Activated naive CD4-positive, alpha-beta T cell treated with anti-CD3 and anti-CD28 coated beads, Interleukin-2, amount 10 ng/mL, durations not matched to agents 7 days and 5 days (primary cell): ENCODE data around the gene GCC1.

Experiments
- CTCF ChIA-PET: fragments of 350-600 bp; sonication (Branson Sonifier 250); formaldehyde crosslinking; loops from one replicate; lab custom pipeline; 2021; ENCODE audit warnings: antibody characterized with exemption; lab: Charles Lee
- DNase-seq: peaks from one replicate; pipeline ENCODE4 v3.0.0-alpha.2; 2020
- H3K27ac Mint-ChIP-seq: one replicate; pipeline ENCODE4 v1.8.0; 2021; ENCODE audit warnings: mild to moderate bottlenecking, moderate library complexity, mixed read lengths
- H3K27me3 Mint-ChIP-seq: one replicate; pipeline ENCODE4 v1.8.0; 2021; ENCODE audit warnings: mild to moderate bottlenecking, mixed read lengths
- H3K36me3 Mint-ChIP-seq: one replicate; pipeline ENCODE4 v1.8.0; 2021; ENCODE audit warnings: mixed read lengths
- H3K4me1 Mint-ChIP-seq: one replicate; pipeline ENCODE4 v1.8.0; 2021; ENCODE audit warnings: mixed read lengths
- H3K4me3 Mint-ChIP-seq: one replicate; pipeline ENCODE4 v1.8.0; 2021; ENCODE audit warnings: mild to moderate bottlenecking, moderate library complexity, mixed read lengths
- H3K9me3 Mint-ChIP-seq: one replicate; pipeline ENCODE4 v1.8.0; 2021; ENCODE audit warnings: mixed read lengths

Gene GCC1, protein sequence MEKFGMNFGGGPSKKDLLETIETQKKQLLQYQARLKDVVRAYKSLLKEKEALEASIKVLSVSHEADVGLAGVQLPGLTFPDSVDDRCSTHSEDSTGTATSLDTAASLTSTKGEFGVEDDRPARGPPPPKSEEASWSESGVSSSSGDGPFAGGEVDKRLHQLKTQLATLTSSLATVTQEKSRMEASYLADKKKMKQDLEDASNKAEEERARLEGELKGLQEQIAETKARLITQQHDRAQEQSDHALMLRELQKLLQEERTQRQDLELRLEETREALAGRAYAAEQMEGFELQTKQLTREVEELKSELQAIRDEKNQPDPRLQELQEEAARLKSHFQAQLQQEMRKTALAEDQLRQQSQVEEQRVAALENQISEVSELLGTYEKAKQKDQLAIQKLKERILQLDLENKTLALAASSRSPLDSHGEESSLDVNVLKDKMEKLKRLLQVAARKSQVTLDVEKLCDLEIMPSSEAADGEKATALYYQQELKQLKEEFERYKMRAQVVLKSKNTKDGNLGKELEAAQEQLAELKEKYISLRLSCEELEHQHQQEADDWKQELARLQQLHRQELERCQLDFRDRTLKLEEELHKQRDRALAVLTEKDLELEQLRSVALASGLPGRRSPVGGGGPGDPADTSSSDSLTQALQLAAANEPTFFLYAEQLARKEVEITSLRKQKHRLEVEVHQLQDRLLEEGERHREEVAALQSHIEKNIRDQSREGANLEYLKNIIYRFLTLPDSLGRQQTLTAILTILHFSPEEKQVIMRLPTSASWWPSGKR

DNA sequence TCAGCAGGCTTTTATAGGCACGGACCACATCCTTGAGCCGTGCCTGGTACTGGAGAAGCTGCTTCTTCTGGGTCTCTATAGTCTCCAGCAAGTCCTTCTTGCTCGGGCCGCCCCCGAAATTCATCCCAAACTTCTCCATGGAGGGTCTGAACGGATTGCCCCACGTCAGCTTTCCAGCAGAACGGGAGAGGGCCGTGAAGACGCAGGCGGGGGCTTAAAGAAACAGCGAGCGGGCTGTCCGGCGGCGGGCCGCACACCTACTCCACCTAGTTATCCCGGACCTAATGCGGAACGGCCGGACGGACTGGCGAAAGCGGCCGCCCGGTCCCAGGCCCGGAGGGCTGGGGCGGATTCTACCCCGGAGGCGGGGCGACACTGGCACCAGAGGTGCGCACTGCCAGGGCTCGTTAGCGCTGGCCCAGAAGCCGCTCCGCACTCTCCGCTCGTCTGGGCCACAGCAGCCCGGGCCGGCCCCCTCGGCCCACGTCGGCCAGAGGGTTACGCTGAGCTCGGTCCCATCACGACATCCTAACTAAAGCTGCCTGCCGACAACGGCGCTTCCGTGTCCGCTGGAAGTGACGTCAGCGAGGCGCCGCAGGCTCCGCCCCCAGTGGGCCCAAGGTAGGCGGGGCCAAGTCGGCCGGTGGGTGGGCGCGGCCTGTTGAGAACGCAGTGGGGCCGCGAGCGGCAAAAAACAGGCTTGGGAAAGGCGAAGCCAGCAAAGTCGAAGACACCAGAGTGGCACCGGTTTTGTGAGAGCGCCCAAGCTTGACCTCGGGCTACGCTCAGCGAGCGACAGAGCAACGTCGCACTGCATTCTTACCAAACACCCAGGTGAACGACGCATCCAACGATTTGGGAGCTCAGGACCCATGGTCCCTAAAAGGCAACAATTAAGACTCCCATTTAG is at the start of gene GCC1:
GCC1 (minus strand) TSS at position 553 of the 910 bp plus-strand sequence; CDS start at position 139, 414 bp downstream.
- Mint-ChIP-seq H3K27me3 (no peaks in the 10 kb centered on the region), H3K9me3 (no peaks in the 10 kb centered on the region), H3K4me3 (peak within 1 kb of the TSS; percentile 92), H3K4me1 (peaks cover 64% of the 10 kb centered on the region), H3K36me3 (peaks cover 13% of the 10 kb centered on the region), H3K27ac (peak within 1 kb of the TSS; percentile 91)
- DNase-seq: peak; percentile 94
- CTCF ChIA-PET: interaction anchor here (1.0 to 1.1 kb wide), 2 partner anchors 331 to 551 kb away, joined by 3 read pairs; no protein-coding TSS in a partner anchor

DNA sequence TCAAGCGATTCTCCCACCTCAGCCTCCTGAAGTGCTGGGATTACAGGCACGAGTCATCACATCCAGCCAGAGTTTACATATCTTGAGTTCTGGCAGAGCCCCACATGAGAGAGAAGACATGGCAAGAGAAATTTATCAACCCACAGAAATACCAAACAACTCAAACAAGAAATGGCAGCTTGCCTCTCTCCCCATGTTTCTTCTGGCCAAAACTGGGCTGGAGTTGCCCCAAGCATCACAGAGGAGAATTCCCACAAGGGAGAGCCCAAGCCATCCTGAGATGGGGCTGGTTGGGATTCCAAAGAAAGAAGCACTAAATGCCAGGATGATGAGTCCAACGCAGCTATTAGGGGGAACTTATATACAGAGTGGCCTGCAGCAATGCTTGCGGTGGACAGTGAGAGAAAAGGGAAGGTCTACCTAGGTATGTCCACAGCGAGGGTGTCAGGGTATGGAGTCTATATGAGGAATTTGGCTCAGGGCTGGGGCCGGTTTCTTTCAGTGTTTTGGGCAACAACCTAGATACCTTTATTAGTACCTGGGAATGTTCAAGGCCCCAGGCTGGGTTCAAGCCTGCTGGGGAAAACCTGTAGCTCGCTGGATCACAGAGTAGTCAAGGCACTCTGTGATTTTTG is 47.0 kb upstream of the GCC1 start:
- H3K9me3 Mint-ChIP-seq: no peaks in the 10 kb centered on the region
- CTCF ChIA-PET: interaction anchor here (0.6 kb wide), 1 partner anchor 164 kb away, joined by 3 read pairs; no protein-coding TSS in a partner anchor
- H3K36me3 Mint-ChIP-seq: no peaks in the 10 kb centered on the region
- no peak for DNase-seq
- no peak overlapping the region for H3K27ac Mint-ChIP-seq
- H3K4me3 Mint-ChIP-seq: no peak overlapping the region
- H3K4me1 Mint-ChIP-seq: no peaks in the 10 kb centered on the region
- H3K27me3 Mint-ChIP-seq: peaks cover 44% of the 10 kb centered on the region

DNA sequence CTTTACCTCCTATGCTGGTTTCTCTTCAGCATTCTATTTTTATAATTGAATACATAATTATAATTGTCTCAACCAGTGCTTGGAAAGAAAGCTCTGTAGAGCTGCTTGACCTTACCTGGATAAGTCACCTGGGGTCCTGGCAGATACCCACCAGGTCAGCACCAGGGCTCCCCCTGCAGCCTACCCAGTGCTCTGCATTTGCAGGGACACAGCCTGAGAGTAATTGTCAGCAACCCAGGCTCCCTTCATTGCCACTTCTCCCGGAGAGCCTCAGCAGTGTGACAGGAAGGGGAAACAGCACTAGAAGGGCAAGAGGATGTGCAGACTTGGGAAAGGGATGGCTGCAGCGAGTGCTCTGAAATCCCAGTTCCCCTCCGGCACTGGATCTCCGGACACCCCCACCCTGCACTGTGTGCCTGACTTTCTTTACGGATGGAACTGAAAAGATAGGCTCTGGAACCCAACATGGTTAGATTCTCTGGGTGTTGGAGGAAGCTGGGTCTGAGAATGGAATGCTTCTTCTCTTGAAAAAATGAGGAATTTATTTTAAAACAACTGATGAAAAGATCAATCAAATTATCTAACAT is 44.0 kb upstream of the GCC1 start:
- H3K27ac Mint-ChIP-seq: no peak overlapping the region
- CTCF ChIA-PET: interaction anchor here (0.6 to 1.4 kb wide), 4 partner anchors 14 to 580 kb away, joined by 3 to 5 read pairs (median 4); no protein-coding TSS in a partner anchor
- DNase-seq: peak; percentile 49
- H3K27me3 Mint-ChIP-seq: peaks cover 42% of the 10 kb centered on the region
- no peak overlapping the region for H3K4me3 Mint-ChIP-seq
- no peaks in the 10 kb centered on the region for H3K9me3 Mint-ChIP-seq
- H3K36me3 Mint-ChIP-seq: no peaks in the 10 kb centered on the region
- no peaks in the 10 kb centered on the region for H3K4me1 Mint-ChIP-seq

DNA sequence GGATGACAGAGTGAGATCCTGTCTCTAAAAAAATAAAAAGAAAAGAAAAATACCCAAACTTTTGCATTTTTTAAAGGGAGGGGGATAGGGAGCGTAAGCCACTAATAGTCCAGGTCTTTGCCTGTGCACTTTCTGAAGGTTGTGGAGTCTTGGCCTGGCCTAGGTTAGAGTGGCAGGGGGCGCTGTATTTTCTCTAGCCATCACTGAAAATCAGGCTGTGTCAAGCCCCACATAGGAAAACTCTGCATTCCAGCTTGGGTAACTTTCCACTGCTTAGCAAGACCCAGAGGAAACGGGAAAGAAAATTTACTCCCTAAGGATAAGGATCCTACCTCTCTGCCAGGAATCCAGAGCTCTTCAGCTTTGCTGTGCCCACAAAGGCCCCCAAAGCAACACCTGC is 43.0 kb upstream of the GCC1 start:
- peaks cover 46% of the 10 kb centered on the region for H3K27me3 Mint-ChIP-seq
- H3K9me3 Mint-ChIP-seq: no peaks in the 10 kb centered on the region
- DNase-seq: no peak
- no peak overlapping the region for H3K4me3 Mint-ChIP-seq
- CTCF ChIA-PET: interaction anchor here (1.0 to 1.4 kb wide), 3 partner anchors 13 to 581 kb away, joined by 3 to 5 read pairs (median 4); no protein-coding TSS in a partner anchor
- H3K36me3 Mint-ChIP-seq: no peaks in the 10 kb centered on the region
- no peak overlapping the region for H3K27ac Mint-ChIP-seq
- H3K4me1 Mint-ChIP-seq: no peaks in the 10 kb centered on the region

DNA sequence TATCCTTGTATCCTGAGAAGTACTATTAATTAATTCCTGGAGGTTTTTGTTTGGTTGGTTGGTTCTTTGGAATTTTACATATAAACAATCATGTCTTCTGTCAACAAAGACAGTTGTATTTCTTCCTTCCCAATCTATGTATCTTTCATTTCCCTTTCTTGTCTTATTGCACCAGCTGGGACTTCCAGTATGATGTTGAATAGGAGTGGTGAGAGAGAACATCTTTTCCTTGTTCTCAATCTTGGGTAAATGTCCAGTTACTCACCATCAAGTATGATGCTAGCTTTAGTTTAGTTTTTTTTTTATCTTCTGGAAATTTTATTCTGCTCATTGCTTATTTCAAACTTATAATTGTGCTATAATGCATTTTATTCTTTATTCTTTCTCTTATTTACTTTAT is 39.9 kb upstream of the GCC1 start:
- DNase-seq: no peak
- Mint-ChIP-seq H3K36me3 (no peaks in the 10 kb centered on the region), H3K27ac (no peak overlapping the region), H3K4me1 (no peaks in the 10 kb centered on the region), H3K27me3 (peaks cover 44% of the 10 kb centered on the region), H3K4me3 (no peak overlapping the region), H3K9me3 (no peaks in the 10 kb centered on the region)
- CTCF ChIA-PET: no interaction called here

DNA sequence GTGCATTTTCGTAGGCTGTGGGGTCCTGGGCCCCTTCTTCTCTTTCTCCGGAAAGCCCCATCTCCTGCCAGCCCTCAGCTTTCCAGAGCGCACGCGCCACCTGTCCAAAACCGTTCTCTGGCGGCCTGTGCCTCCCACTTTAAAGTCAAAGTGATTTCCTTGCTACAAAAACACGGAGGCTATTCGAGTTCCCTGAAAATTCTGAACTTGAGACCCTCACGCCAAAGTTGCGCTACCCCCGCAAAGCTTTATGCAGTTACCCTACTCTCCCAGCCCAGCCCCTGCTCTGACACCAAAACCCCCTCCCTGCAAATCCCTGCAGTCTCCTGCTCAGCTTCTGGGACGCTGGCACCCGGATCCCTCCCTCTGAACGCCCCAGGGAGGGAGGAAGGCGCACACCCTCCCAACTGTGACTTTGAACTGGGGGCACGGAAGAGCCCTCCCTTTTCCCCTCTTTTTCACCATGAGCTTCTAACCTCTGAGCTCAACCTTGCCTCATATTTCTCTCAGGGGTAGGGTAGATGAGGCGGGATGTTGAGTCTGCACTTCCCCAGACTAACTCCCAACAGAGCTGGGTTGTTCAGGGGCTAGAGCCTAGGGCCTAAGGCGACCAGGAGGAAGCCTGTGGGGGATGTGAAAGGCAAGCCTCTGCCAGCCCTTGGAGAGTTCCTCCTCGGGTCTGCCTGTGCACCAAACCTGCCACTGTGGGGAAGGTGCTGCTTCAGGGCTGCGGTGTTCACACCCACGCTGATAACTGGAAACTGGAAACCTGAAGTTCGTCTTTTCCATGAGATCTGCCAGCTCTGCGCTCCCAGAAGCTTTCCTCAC is 35.2 kb upstream of the GCC1 start:
- H3K27me3 Mint-ChIP-seq: peaks cover 70% of the 10 kb centered on the region

DNA sequence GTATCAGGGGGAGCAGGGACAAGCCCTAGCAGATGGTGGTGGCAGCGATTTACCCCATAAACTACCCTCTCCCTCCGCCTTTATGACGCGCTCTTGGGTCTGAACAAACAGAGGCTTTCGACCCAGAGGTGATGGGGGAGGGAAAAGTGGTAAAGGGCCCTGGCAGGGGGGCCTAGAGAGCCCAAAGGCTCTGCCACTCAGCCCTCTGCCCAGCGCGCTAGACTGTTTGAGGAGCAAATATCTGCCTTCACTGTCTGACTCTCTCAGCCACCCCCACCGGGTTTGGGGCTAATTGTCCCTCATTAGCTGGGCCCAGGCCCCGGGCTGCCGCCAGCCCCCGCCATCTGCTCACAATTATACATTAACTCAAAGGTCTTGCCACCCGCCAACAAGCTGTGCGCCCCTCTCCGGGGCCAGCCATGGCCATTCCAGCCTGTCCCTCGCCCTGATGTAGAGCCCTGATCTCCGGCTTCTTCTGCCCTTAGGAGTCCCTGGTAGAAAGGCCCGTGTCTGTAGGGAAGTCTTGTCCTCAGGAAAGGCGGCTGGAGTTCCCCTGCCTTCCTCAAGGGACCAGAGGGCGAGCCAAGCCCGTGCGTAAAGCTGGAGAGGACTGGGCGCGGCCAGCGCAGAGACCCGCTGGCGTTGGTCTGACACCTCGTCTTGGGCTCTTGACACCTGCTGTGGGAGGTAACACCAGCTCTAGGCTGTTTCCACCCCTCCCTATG is 34.4 kb upstream of the GCC1 start:
- Mint-ChIP-seq H3K27me3 (peaks cover 78% of the 10 kb centered on the region), H3K4me3 (no peak overlapping the region), H3K36me3 (no peaks in the 10 kb centered on the region), H3K4me1 (no peaks in the 10 kb centered on the region), H3K9me3 (no peaks in the 10 kb centered on the region), H3K27ac (no peak overlapping the region)
- no peak for DNase-seq
- CTCF ChIA-PET: no interaction called here

More for the DNA sequence above, 35.2 kb upstream of the GCC1 start:
- DNase-seq: no peak
- Mint-ChIP-seq H3K27ac (no peak overlapping the region), H3K36me3 (no peaks in the 10 kb centered on the region), H3K4me3 (no peak overlapping the region), H3K4me1 (no peaks in the 10 kb centered on the region), H3K9me3 (no peaks in the 10 kb centered on the region)
- CTCF ChIA-PET: no interaction called here

DNA sequence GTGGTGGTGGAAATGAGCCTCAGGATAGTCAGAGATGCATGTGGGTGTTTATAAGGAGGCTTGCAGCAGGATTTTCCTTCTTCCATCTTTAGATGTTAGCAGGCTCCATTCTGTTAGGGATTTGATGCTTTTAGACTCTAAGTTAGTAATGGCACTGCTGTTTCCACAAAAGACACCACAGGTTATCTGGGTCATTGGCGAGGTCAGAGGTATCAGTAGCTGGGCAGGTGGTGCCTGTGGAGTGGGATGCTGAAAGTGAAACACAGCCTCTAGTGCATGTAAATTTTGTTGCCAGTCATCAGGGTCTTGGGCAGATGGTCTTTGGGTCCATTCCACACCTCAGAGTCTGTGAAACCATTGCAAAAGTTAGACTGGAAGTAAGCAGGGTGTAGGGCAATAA is 33.4 kb upstream of the GCC1 start:
- no peaks in the 10 kb centered on the region for H3K36me3 Mint-ChIP-seq
- CTCF ChIA-PET: no interaction called here
- no peak overlapping the region for H3K4me3 Mint-ChIP-seq
- H3K27me3 Mint-ChIP-seq: peaks cover 79% of the 10 kb centered on the region
- no peaks in the 10 kb centered on the region for H3K4me1 Mint-ChIP-seq
- no peak for DNase-seq
- no peaks in the 10 kb centered on the region for H3K9me3 Mint-ChIP-seq
- no peak overlapping the region for H3K27ac Mint-ChIP-seq

DNA sequence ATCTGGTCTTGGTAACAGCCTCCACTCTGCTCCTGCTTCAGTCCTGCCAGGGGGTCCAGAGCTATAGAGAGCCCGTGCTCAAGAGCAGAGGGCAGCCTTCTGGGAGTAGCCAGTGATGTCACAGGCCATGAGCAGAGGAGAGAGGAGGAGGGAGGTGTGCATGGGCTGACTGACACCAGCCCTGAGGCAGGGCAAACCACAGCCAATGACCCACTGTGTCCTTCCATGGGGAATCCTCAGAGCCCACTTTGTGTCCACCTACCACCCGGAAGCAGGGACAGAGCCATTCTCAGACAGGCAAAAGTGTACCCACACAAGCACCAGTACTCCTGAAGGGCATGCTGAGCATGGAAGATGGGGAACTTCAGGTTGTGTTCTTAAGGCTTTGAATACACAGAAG is 32.6 kb upstream of the GCC1 start, which contains the start of gene PAX4:
PAX4 (minus strand) TSS at position 101 of the 400 bp plus-strand sequence. CDS start 2,214 bp downstream, outside the sequence.
- CTCF ChIA-PET: no interaction called here
- no peak for DNase-seq
- H3K4me1 Mint-ChIP-seq: no peaks in the 10 kb centered on the region
- peaks cover 85% of the 10 kb centered on the region for H3K27me3 Mint-ChIP-seq
- H3K27ac Mint-ChIP-seq: no peak within 1 kb of the TSS
- H3K36me3 Mint-ChIP-seq: no peaks in the 10 kb centered on the region
- no peak within 1 kb of the TSS for H3K4me3 Mint-ChIP-seq
- H3K9me3 Mint-ChIP-seq: no peaks in the 10 kb centered on the region

DNA sequence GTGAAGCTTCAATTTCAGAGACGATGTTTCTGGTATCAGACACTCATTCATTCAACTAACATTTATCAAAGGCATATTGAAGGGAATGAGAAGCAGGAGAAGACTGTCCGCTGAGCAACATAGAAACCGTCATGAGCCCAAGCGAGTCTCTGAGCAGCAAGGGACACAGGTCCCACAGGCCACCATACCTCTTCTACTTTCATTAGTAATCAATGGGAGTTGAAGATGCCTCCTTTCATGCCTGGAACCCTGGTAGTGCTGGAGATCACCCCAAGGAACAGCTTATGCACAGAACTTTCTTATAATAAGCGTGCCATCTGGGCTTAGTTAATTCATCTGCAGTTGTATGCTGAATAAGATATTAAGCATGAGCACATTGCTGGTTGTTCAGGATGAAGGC is 31.3 kb upstream of the GCC1 start:
- H3K4me1 Mint-ChIP-seq: no peaks in the 10 kb centered on the region
- H3K36me3 Mint-ChIP-seq: no peaks in the 10 kb centered on the region
- no peak overlapping the region for H3K4me3 Mint-ChIP-seq
- peaks cover 94% of the 10 kb centered on the region for H3K27me3 Mint-ChIP-seq
- H3K27ac Mint-ChIP-seq: no peak overlapping the region
- DNase-seq: no peak
- CTCF ChIA-PET: interaction anchor here (1.7 kb wide), 1 partner anchor 12 kb away, joined by 4 read pairs; no protein-coding TSS in a partner anchor
- H3K9me3 Mint-ChIP-seq: no peaks in the 10 kb centered on the region

DNA sequence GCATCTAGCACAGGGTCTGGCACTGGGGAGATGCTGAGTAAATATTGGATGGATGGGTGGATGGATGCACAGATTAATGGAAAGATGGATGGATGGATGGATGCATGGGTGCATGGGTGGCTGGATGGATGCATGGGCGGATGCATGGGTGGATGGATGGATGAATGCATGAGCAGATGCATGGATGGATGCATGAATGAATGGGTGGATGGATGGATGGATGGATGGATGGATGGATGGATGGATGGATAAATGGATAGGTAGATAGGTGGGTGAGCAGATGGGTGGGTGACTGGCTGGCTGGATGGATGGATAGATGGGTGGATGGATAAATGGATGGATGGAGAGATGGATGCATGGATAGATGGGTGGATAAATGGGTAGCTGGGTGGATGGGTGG is 26.9 kb upstream of the GCC1 start:
- H3K36me3 Mint-ChIP-seq: no peaks in the 10 kb centered on the region
- H3K27me3 Mint-ChIP-seq: peaks cover 55% of the 10 kb centered on the region
- no peak for DNase-seq
- H3K9me3 Mint-ChIP-seq: no peaks in the 10 kb centered on the region
- CTCF ChIA-PET: no interaction called here
- H3K4me3 Mint-ChIP-seq: no peak overlapping the region
- no peak overlapping the region for H3K27ac Mint-ChIP-seq
- no peaks in the 10 kb centered on the region for H3K4me1 Mint-ChIP-seq

DNA sequence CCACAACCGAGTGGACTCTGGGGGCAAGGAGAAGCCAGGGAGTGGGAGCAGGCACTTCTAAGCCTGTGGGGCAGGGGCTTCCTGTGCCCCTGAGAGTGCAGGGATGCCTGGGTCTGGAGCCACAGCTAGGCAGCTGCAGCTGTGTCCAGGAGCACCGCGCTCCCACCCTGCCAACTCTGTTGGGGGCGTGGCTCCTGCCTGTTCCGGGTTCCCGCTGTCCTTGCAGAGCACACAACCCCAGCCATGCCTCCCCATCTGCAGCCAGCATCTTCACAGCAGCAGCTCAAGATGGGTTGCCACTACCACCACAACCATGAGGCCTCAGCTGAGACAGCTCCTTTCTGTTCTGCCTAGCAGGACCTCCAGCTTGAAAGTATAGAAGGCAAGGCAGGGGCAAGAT is 23.9 kb upstream of the GCC1 start:
- no peak overlapping the region for H3K27ac Mint-ChIP-seq
- CTCF ChIA-PET: no interaction called here
- H3K36me3 Mint-ChIP-seq: no peaks in the 10 kb centered on the region
- H3K4me1 Mint-ChIP-seq: no peaks in the 10 kb centered on the region
- DNase-seq: no peak
- no peaks in the 10 kb centered on the region for H3K9me3 Mint-ChIP-seq
- H3K4me3 Mint-ChIP-seq: no peak overlapping the region
- peaks cover 26% of the 10 kb centered on the region for H3K27me3 Mint-ChIP-seq
